Activated CD4-positive, alpha-beta T cell treated with anti-CD3 and anti-CD28 coated beads for 36 hours (primary cell): Measurements from ENCODE around the gene LEO1. TPM values are rescaled to one million over a fixed set of nuclear protein-coding genes. Genes with fewer than 3 reads are reported as not detected.

Experiments used
- ATAC-seq: fragments of 200-7000 bp; cut with Tn5 transposase; one replicate; pipeline ENCODE4 v1.10.0; 2021; ENCODE audit warnings: mild to moderate bottlenecking, moderate library complexity
- CTCF ChIA-PET: fragments of 350-600 bp; sonication (Branson Sonifier 250); formaldehyde crosslinking; loops from one replicate; lab custom pipeline; 2021; ENCODE audit warnings: antibody characterized with exemption; lab: Charles Lee
- POLR2A ChIA-PET: fragments of 350-600 bp; sonication (Branson Sonifier 250); formaldehyde crosslinking; loops from one replicate; lab custom pipeline; 2021; ENCODE audit warnings: antibody characterized with exemption, inconsistent platforms; lab: Charles Lee
- DNase-seq: peaks from one replicate; pipeline ENCODE4 v3.0.0-alpha.2; 2020
- H3K27ac Mint-ChIP-seq: one replicate; pipeline ENCODE4 v1.8.0; 2021; ENCODE audit warnings: mixed read lengths
- H3K27me3 Mint-ChIP-seq: one replicate; pipeline ENCODE4 v1.8.0; 2021; ENCODE audit warnings: mixed read lengths
- H3K36me3 Mint-ChIP-seq: one replicate; pipeline ENCODE4 v1.8.0; 2021; ENCODE audit warnings: low read depth, mixed read lengths
- H3K4me1 Mint-ChIP-seq: one replicate; pipeline ENCODE4 v1.8.0; 2021; ENCODE audit warnings: mixed read lengths
- H3K4me3 Mint-ChIP-seq: one replicate; pipeline ENCODE4 v1.8.0; 2021; ENCODE audit warnings: mild to moderate bottlenecking, moderate library complexity, mixed read lengths
- H3K9me3 Mint-ChIP-seq: one replicate; pipeline ENCODE4 v1.8.0; 2021; ENCODE audit warnings: low read depth, mixed read lengths
- intact Hi-C, 2 experiments: fragments of 100-400 bp; cut with DNase I in 1 of 2; cut with micrococcal nuclease in 1 of 2; formaldehyde crosslinking; loops; one replicate each; pipeline versions ENCODE4 v1.14.2 to v1.15.1; 2022 to 2024; cut with DNase I, micrococcal nuclease
- total RNA-seq, 2 experiments: library from RNA; stranded (reverse); gene quantifications; one replicate each; pipeline ENCODE4 v1.2.3, GENCODE V29; 2021

The LEO1 gene
- total RNA-seq, 2 experiments from 2014 or later, result 31.4 to 40.0 TPM

GRCh38 chr15:51970132-51970817, 1.3 kb downstream of the LEO1 start:
- H3K4me1 Mint-ChIP-seq, result peaks cover 32% of the 10 kb centered on the region
- H3K27ac Mint-ChIP-seq, result peak overlapping the region; percentile 94
- peak overlapping the region; percentile 100 for H3K4me3 Mint-ChIP-seq
- H3K9me3 Mint-ChIP-seq, result peaks cover 8% of the 10 kb centered on the region
- DNase-seq, result no peak
- ChIA-PET POLR2A (interaction anchor here (0.8 kb wide), 1 partner anchor 60 kb away, joined by 3 read pairs; no protein-coding TSS in a partner anchor), CTCF (interaction anchor here (0.7 to 2.4 kb wide), 9 partner anchors 9 to 319 kb away, joined by 3 to 9 read pairs (median 3); no protein-coding TSS in a partner anchor)
- intact Hi-C loops, result loop anchor here (2.0 to 5.0 kb wide), 4 partner anchors 37 to 207 kb away; partner anchors contain the start of gene MAPK6 (in 1 of the 2)
- peaks cover 32% of the 10 kb centered on the region for H3K36me3 Mint-ChIP-seq
- no peaks in the 10 kb centered on the region for H3K27me3 Mint-ChIP-seq
- ATAC-seq, result no peak

GRCh38 chr15:51969728-51970127, 1.9 kb downstream of the LEO1 start:
- Mint-ChIP-seq H3K36me3 (peaks cover 35% of the 10 kb centered on the region), H3K9me3 (peaks cover 8% of the 10 kb centered on the region), H3K27ac (no peak overlapping the region), H3K4me3 (peak overlapping the region; percentile 100), H3K27me3 (no peaks in the 10 kb centered on the region), H3K4me1 (peaks cover 33% of the 10 kb centered on the region)
- no peak for ATAC-seq
- intact Hi-C loops, result loop anchor here (2.0 to 5.0 kb wide), 4 partner anchors 38 to 208 kb away; partner anchors contain the start of gene MAPK6 (in 1 of the 2)
- no peak for DNase-seq
- CTCF ChIA-PET, result interaction anchor here (1.1 to 2.1 kb wide), 2 partner anchors 10 to 13 kb away, joined by 3 to 6 read pairs; no protein-coding TSS in a partner anchor
- POLR2A ChIA-PET, result no interaction called here

- Mint-ChIP-seq H3K36me3 (peaks cover 46% of the 10 kb centered on the region), H3K4me3 (no peak overlapping the region), H3K27ac (no peak overlapping the region), H3K4me1 (peaks cover 34% of the 10 kb centered on the region), H3K27me3 (no peaks in the 10 kb centered on the region), H3K9me3 (peaks cover 8% of the 10 kb centered on the region)
- no peak for DNase-seq
- CTCF ChIA-PET, result interaction anchor here (1.0 kb wide), 1 partner anchor 197 kb away, joined by 3 read pairs; no protein-coding TSS in a partner anchor
- POLR2A ChIA-PET, result no interaction called here
- no peak for ATAC-seq
- intact Hi-C loops, result no loop called here
These were observed 4.0 kb downstream of the LEO1 start for GRCh38 chr15:51967583-51967982.

GRCh38 chr15:51966192-51966591, 5.4 kb downstream of the LEO1 start:
- Mint-ChIP-seq H3K4me1 (peaks cover 31% of the 10 kb centered on the region), H3K9me3 (peaks cover 8% of the 10 kb centered on the region), H3K27ac (peak overlapping the region; percentile 20), H3K4me3 (no peak overlapping the region), H3K36me3 (peaks cover 48% of the 10 kb centered on the region), H3K27me3 (no peaks in the 10 kb centered on the region)
- no peak for ATAC-seq
- ChIA-PET CTCF (interaction anchor here (0.6 to 0.7 kb wide), 3 partner anchors 112 to 374 kb away, joined by 3 to 4 read pairs (median 3); no protein-coding TSS in a partner anchor), POLR2A (interaction anchor here (0.6 kb wide), 1 partner anchor 25 kb away, joined by 3 read pairs; no protein-coding TSS in a partner anchor)
- intact Hi-C loops, result no loop called here
- DNase-seq, result no peak

- ATAC-seq, result no peak
- Mint-ChIP-seq H3K4me1 (peaks cover 26% of the 10 kb centered on the region), H3K27me3 (no peaks in the 10 kb centered on the region), H3K27ac (no peak overlapping the region), H3K36me3 (peaks cover 48% of the 10 kb centered on the region), H3K4me3 (no peak overlapping the region), H3K9me3 (peaks cover 8% of the 10 kb centered on the region)
- POLR2A ChIA-PET, result interaction anchor here (0.6 kb wide), 1 partner anchor 26 kb away, joined by 3 read pairs; no protein-coding TSS in a partner anchor
- intact Hi-C loops, result no loop called here
- no peak for DNase-seq
- CTCF ChIA-PET, result interaction anchor here (0.6 to 1.3 kb wide), 6 partner anchors 10 to 374 kb away, joined by 3 to 4 read pairs (median 3); no protein-coding TSS in a partner anchor
These were observed 5.9 kb downstream of the LEO1 start for GRCh38 chr15:51965691-51966090.

GRCh38 chr15:51955504-51955903, 16.1 kb downstream of the LEO1 start:
- Mint-ChIP-seq H3K27ac (no peak overlapping the region), H3K4me3 (no peak overlapping the region), H3K4me1 (no peaks in the 10 kb centered on the region), H3K27me3 (no peaks in the 10 kb centered on the region), H3K9me3 (no peaks in the 10 kb centered on the region), H3K36me3 (peaks cover 54% of the 10 kb centered on the region)
- no peak for DNase-seq
- intact Hi-C loops, result no loop called here
- no peak for ATAC-seq
- POLR2A ChIA-PET, result interaction anchor here (0.7 kb wide), 1 partner anchor 1191 kb away, joined by 5 read pairs; no protein-coding TSS in a partner anchor
- CTCF ChIA-PET, result interaction anchor here (0.9 to 1.4 kb wide), 2 partner anchors 9 to 26 kb away, joined by 3 to 4 read pairs; no protein-coding TSS in a partner anchor

GRCh38 chr15:51952805-51953204, 18.8 kb downstream of the LEO1 start:
- Mint-ChIP-seq H3K4me1 (no peaks in the 10 kb centered on the region), H3K27ac (no peak overlapping the region), H3K27me3 (no peaks in the 10 kb centered on the region), H3K9me3 (no peaks in the 10 kb centered on the region), H3K4me3 (no peak overlapping the region), H3K36me3 (peaks cover 57% of the 10 kb centered on the region)
- CTCF ChIA-PET, result no interaction called here
- intact Hi-C loops, result no loop called here
- POLR2A ChIA-PET, result no interaction called here
- DNase-seq (no peak), ATAC-seq (no peak)

GRCh38 chr15:51947124-51947523, 24.5 kb downstream of the LEO1 start:
- Mint-ChIP-seq H3K36me3 (peaks cover 59% of the 10 kb centered on the region), H3K27ac (peak overlapping the region; percentile 75), H3K4me1 (peaks cover 9% of the 10 kb centered on the region), H3K9me3 (no peaks in the 10 kb centered on the region), H3K27me3 (no peaks in the 10 kb centered on the region), H3K4me3 (no peak overlapping the region)
- ATAC-seq (peak; percentile 96), DNase-seq (peak; percentile 13)
- POLR2A ChIA-PET, result no interaction called here
- CTCF ChIA-PET, result interaction anchor here (0.6 to 0.8 kb wide), 3 partner anchors 78 to 235 kb away, joined by 3 to 5 read pairs (median 3); no protein-coding TSS in a partner anchor
- intact Hi-C loops, result no loop called here

GRCh38 chr15:51939216-51939615, 32.4 kb downstream of the LEO1 start:
- intact Hi-C loops, result no loop called here
- POLR2A ChIA-PET, result no interaction called here

GRCh38 chr15:51938286-51938685, 33.3 kb downstream of the LEO1 start:
- H3K27me3 Mint-ChIP-seq, result no peaks in the 10 kb centered on the region
- ChIA-PET POLR2A (no interaction called here), CTCF (no interaction called here)
- no peak for ATAC-seq
- peaks cover 2% of the 10 kb centered on the region for H3K4me1 Mint-ChIP-seq
- DNase-seq, result no peak
- intact Hi-C loops, result no loop called here
- H3K4me3 Mint-ChIP-seq, result no peak overlapping the region
- H3K9me3 Mint-ChIP-seq, result no peaks in the 10 kb centered on the region
- peaks cover 28% of the 10 kb centered on the region for H3K36me3 Mint-ChIP-seq
- peak overlapping the region; percentile 21 for H3K27ac Mint-ChIP-seq

More at GRCh38 chr15:51939216-51939615, 32.4 kb downstream of the LEO1 start:
- CTCF ChIA-PET, result interaction anchor here (0.8 kb wide), 1 partner anchor 14 kb away, joined by 3 read pairs; no protein-coding TSS in a partner anchor
- Mint-ChIP-seq H3K27ac (no peak overlapping the region), H3K4me1 (peaks cover 2% of the 10 kb centered on the region), H3K36me3 (peaks cover 35% of the 10 kb centered on the region), H3K27me3 (no peaks in the 10 kb centered on the region), H3K4me3 (no peak overlapping the region), H3K9me3 (no peaks in the 10 kb centered on the region)
- ATAC-seq, result no peak
- DNase-seq, result no peak

- intact Hi-C loops, result no loop called here
- no peak overlapping the region for H3K4me3 Mint-ChIP-seq
- H3K27ac Mint-ChIP-seq, result no peak overlapping the region
- no peaks in the 10 kb centered on the region for H3K27me3 Mint-ChIP-seq
- H3K36me3 Mint-ChIP-seq, result peaks cover 17% of the 10 kb centered on the region
- POLR2A ChIA-PET, result no interaction called here
- H3K9me3 Mint-ChIP-seq, result no peaks in the 10 kb centered on the region
- DNase-seq (no peak), ATAC-seq (no peak)
- CTCF ChIA-PET, result interaction anchor here (0.6 to 1.6 kb wide), 4 partner anchors 8 to 46 kb away, joined by 3 read pairs; no protein-coding TSS in a partner anchor
- peaks cover 2% of the 10 kb centered on the region for H3K4me1 Mint-ChIP-seq
These were observed 35.5 kb downstream of the LEO1 start for GRCh38 chr15:51936105-51936478.
